ENCODE measurements around the gene GEMIN7. TPM values are rescaled to one million over a fixed set of nuclear protein-coding genes. Genes with fewer than 3 reads are reported as not detected.
A peak's percentile ranks its signal among the peaks of the same experiment; 100 is the strongest.

The GEMIN7 gene
- total and polyA plus RNA-seq, 2 of the 13 experiments (the other 11 are each of a cell fraction or from before 2014, with no cell fraction given): 24.1 to 30.6 TPM

GRCh38 chr19:45090606-45091005 is 11.5 kb downstream of the GEMIN7 start (continued):
- no peak for TF ChIP-seq AFF4 (CRISPR knock-in tag; IDR thresholded peaks at IDR 0.05)
- TF ChIP-seq NCOR1 (IDR thresholded peaks at IDR 0.05; ENCODE audit: borderline replicate concordance, low read length): no peak
- no peak for TF ChIP-seq POLR2A (IDR thresholded peaks at IDR 0.05; ENCODE audit: insufficient read depth in 1 of 2, low read depth in 2 of 2, low read length in 2 of 2)
- no peak for TF ChIP-seq RXRB (CRISPR knock-in tag; IDR thresholded peaks at IDR 0.05; ENCODE audit: borderline replicate concordance)
- TF ChIP-seq TGIF2 (CRISPR knock-in tag; IDR thresholded peaks at IDR 0.05): no peak

- ATAC-seq (no peak), DNase-seq (ENCODE audit: low spot score) (no peak), FAIRE-seq (no peak)
- H4K20me1 ChIP-seq (ENCODE audit: insufficient read depth, low read length): no peaks in the 10 kb centered on the region; the same call in 1 of the 2 replicates
- no peak overlapping the region for H3K4me3 ChIP-seq (replicated peaks in 1 of 3; ENCODE audit: insufficient read depth in 1 of 3, low read depth in 2 of 3, low read length in 3 of 3)
- peaks cover 4 to 26% of the 10 kb centered on the region in 2 experiments; a peak in 4 of 5 replicates for H3K36me3 ChIP-seq (replicated peaks in 1 of 2; ENCODE audit: control insufficient read depth in 1 of 2, insufficient read depth in 2 of 2, low read length in 2 of 2)
- BruUV-seq (replicated peaks): no TSS peak
- no peak overlapping the region for H3K27ac ChIP-seq (ENCODE audit: extremely low read length, insufficient read depth, low read length)
- peak; percentile 82 for TF ChIP-seq AGO2 (optimal IDR thresholded peaks at IDR 0.05; ENCODE audit: low read depth, low read length)
- TF ChIP-seq RBFOX2 (IDR thresholded peaks at IDR 0.05; ENCODE audit: low read depth, low read length): peak; percentile 60
- TF ChIP-seq ZBTB38 (CRISPR knock-in tag; IDR thresholded peaks at IDR 0.05): peak; percentile 21; the same call in 1 of the 2 replicates
- TF ChIP-seq ZNF251 (CRISPR knock-in tag; IDR thresholded peaks at IDR 0.05): no peak
- POLR2A ChIA-PET: interaction anchor here (2.0 kb wide), 1 partner anchor 12 kb away, joined by 5 read pairs; no protein-coding TSS in a partner anchor
- no peak overlapping the region for H2AFZ ChIP-seq (ENCODE audit: low read length)
- CTCF ChIA-PET (ENCODE audit: low intra/inter-chr PET ratio, low total read pairs): no interaction called here
- peaks cover 31% of the 10 kb centered on the region for H3K4me1 ChIP-seq (ENCODE audit: insufficient read depth, low read length)
- 97% methylated on average over 64 of the region's 64 CpGs for WGBS (ENCODE audit: low lambda C conversion rate)
- peaks cover 36% of the 10 kb centered on the region for H3K79me2 ChIP-seq (ENCODE audit: insufficient read depth, low read length)
- no peak overlapping the region for H3K4me2 ChIP-seq (ENCODE audit: low read depth, low read length)
- H3K9me3 ChIP-seq (ENCODE audit: low read length): no peaks in the 10 kb centered on the region
- intact Hi-C loops (cut with micrococcal nuclease; ENCODE audit: unreplicated experiment): no loop called here
- no peaks in the 10 kb centered on the region; a peak in 1 of 5 replicates for H3K27me3 ChIP-seq (ENCODE audit: control insufficient read depth in 1 of 2, insufficient read depth in 2 of 2, low read length in 2 of 2)
- no peak overlapping the region for H3K9ac ChIP-seq (ENCODE audit: insufficient read depth, low read depth, low read length)
- in situ Hi-C loops (cut with HindIII; ENCODE audit: extremely low pct_ligation_motif_present, low pct_unique_long_range_greater_than_20kb): no loop called here
These were observed 12.2 kb downstream of the GEMIN7 start for GRCh38 chr19:45091031-45091923.
